Skin of body (tissue), 2 donors: Measurements from ENCODE around the gene UBE2E3. TPM values are rescaled to one million over a fixed set of nuclear protein-coding genes. Genes with fewer than 3 reads are reported as not detected.
"Not testable (repeated sequence)": the region's sequence is repeated elsewhere in the genome, so short reads cannot be mapped to it uniquely, and the experiment has no call there.

Experiments used
- DNase-seq: peaks from one replicate; lab custom pipeline; 2025; lab: John Stamatoyannopoulos, UW
- total RNA-seq: library from RNA; depleted of rRNA; stranded (reverse); fragments of >200 nt; gene quantifications from one replicate; pipeline ENCODE4 v1.2.3, GENCODE V29; 2014

UBE2E3 gene
- total RNA-seq, 1 donor from 2014 or later, result 64.8 TPM

GRCh38 chr2:181025004-181025403 lies 44.6 kb downstream of the UBE2E3 start:
- no peak for DNase-seq

- DNase-seq, result no peak
Observed at GRCh38 chr2:181036445-181036844, 56.0 kb downstream of the UBE2E3 start.

DNA sequence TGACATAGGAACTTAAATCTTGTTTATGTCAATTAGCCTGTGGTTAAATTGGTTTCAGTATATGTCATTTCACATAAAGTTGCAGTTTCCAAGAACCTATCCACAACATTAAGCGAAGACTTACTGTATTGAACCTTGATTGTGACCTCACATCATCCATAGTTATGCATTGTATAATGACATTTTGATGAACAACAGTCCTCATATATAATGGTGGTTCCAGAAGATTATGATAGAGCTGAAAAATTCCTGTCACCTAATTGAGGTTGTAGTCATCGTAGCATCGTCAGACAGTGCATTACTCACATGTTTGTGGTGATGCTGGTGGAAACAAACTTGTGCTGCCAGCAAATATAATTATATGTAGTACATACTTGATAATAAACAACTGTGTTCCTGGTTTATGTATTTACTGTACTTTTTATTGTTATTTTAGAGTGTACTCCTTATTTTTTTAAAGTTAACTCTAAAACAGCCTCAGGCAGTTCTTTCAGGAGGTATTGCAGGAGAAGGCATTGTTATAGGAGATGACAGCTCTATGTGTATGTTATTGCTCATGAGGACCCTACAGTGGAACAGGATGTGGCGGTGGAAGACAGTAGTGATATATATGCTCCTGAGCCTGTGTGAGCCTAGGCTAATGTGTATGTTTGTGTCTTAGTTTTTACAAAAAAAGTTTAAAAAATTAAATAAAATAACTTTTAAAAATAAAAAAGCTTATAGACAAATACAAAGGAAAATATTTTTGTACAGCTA lies 56.6 kb downstream of the UBE2E3 start:
- peak; percentile 9 for DNase-seq

DNA sequence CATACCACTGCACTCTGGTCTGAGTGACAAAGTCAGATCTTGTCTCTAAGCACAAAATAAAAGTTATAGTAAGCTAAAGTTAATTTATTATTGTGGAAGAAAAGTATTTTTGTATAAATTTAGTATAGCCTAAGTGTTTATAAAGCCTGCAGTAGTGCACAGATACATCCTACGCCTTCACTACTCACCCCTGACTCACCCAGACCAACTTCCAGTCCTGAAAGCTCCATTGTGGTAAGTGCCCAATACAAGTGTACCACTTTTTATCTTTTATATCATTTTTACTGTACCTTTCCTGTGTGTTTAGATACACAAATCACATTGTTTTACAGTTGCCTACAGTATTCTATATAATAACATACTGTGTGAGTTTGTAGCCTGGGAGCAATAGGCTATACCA lies 57.5 kb downstream of the UBE2E3 start:
- DNase-seq, result no peak

- no peak for DNase-seq
Observed at GRCh38 chr2:181038796-181039195, 58.4 kb downstream of the UBE2E3 start.

- DNase-seq, result not testable (repeated sequence)
Observed at GRCh38 chr2:181040839-181041238, 60.4 kb downstream of the UBE2E3 start.

DNA sequence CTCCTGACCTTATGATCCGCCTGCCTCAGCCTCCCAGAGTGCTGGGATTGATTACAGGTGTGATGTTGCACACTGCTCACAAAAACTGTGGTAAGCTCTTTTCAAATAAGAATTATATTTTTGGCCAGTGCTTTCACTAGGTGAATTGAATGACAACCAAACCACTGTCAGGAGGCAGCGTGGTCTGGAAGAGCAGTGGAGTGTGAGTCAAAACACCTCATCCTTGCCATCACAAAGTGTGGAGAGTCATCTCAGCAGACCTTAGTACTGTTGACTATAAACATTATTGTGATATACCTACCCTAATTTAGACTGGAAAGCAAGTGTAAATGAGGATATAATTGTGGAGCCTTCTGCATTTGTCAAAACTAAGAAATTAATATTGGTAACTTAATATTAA lies 61.3 kb downstream of the UBE2E3 start:
- DNase-seq, result no peak

- DNase-seq, result no peak
Observed at GRCh38 chr2:181042706-181043105, 62.3 kb downstream of the UBE2E3 start.

- DNase-seq, result no peak
Observed at GRCh38 chr2:181046833-181047232, 66.4 kb downstream of the UBE2E3 start.

DNA sequence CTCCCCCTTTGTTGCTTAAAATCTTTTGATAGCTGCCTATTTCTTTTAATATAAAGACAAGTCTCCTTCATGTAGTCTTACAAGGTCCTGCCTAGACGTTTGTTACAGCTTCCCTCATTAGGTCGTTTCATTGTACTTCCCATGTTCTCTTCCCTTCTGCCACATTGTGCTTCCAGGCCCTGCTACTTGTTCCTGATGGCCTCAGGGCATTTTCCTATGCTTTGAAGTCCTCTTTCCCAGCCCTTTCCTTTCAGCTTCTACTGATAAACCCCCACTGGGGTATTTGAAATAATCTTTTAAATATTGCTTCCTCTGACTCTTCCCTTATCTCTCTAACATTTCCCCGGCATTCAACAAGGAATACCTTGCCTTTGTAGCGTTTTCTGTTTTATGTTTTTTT lies 67.4 kb downstream of the UBE2E3 start:
- no peak for DNase-seq

GRCh38 chr2:181051861-181052522 lies 71.6 kb downstream of the UBE2E3 start:
- DNase-seq, result no peak

GRCh38 chr2:181052523-181052891 lies 72.1 kb downstream of the UBE2E3 start:
- no peak for DNase-seq

DNA sequence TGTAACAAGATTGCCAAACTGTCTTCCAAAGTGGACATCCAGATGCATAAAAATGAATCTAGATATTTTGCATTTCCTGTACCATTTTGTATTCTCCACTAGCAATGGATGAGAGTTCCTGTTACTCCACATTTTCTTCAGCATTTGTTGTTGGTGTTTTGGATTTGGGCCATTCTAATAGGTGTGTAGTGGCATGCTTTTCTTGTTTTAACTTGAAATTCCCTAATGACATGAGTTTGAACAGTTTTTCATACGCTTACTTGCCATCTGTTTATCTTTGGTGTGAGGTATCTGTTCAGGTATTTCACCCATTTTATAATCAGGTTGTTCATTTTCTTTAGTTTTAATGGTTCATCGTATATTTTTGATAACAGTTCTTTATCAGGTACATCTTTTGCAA lies 73.9 kb downstream of the UBE2E3 start:
- no peak for DNase-seq

- DNase-seq, result no peak
Observed at GRCh38 chr2:181054843-181055242, 74.4 kb downstream of the UBE2E3 start.

GRCh38 chr2:181058378-181059269 lies 78.2 kb downstream of the UBE2E3 start:
- DNase-seq, result no peak

DNA sequence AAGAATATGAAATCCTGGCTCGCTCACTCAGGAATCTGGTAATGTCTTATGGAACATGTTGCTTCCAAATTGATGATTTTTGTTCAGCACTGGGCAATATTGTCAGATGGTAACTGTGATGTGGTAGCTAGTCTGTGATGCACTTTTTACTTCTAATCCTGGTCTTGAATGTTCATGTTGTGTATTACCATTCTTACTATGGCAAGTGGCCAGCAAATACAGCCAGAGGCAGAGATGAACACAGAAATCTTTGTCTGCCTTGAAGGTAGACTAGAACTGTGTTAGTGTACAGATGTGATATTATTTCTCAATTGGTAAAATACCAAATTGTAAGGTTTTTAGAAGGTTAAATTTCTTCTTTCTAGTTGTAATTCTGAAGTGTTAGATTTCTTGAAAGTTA lies 83.3 kb downstream of the UBE2E3 start:
- no peak for DNase-seq

DNA sequence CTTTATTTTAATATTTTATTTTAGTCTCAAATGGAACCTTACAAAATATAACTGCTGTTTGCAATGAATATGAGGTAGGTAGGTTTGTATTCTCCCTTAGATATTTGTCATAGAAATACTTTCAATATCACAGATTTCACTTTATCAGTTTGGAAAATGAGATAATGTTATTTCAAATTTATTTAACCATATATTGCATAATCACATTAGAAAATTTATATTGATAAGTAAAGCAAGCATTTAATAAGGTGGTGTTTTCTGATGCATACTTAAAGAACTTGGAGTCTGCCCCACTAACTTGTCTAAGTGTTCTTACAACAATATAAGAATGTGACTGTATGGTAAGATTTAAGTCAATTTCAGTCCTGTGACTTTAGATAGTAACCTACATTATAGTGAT lies 85.1 kb downstream of the UBE2E3 start:
- no peak for DNase-seq

DNA sequence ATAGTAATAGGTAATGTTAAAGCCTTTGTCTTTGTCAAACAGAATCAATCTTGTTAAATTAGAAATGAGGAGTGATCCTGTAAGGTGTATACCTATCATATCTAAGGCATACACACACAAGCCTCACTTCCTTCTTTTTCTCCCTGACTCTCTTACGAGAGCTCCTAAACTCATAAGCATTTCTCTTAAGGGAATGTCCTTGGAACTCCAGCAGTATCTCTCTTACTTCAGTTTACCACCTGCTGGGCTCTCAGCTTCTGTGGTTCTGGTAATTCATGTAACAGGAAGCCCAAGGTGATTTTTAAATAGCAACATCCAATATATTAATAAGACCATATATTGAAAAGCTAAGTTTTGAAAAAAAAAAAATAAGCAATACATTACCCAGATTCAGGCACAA lies 85.9 kb downstream of the UBE2E3 start:
- no peak for DNase-seq

GRCh38 chr2:181070119-181070835 lies 89.9 kb downstream of the UBE2E3 start:
- no peak for DNase-seq

- no peak for DNase-seq
Observed at GRCh38 chr2:181070836-181071200, 90.4 kb downstream of the UBE2E3 start.

DNA sequence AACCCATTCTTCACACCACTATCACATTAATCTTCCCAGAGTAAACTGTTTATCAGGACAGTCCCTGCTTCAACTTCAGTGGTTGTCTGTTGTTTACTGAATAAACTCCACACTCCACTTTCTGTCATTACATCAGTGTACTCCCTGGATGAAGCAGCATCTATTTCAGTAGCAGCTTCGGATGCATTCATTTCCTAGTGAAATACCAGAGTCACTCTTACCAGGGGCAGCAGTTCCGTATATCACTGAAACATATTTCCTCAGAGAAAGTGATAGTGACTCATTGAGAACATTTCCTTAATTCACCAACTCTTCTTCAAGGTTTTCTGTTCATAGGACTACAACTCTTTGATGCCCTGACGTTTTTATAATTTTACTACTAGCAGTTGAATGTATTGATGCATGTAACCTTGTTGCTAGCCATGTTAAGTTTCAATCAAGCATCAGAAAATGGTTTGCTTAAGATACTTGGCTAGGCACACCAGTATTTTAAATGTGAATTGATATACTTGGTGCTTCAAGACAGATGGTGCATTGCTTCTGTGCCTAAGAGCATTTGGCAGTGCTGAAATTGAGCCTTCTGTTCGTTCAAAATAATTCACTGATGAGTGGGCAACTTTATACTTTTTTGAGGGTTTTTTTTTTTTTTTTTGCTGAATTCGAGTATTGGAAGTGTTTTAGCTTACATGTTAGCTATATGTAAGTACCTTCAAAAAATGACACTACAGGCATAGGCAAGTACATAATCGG lies 92.3 kb downstream of the UBE2E3 start:
- DNase-seq, result no peak
